ENCODE data around the gene ABCC8. TPM values are rescaled to one million over a fixed set of nuclear protein-coding genes. Genes with fewer than 3 reads are reported as not detected.

The ABCC8 gene
- total RNA-seq, 4 donors from 2014 or later: under 0.01 TPM; not detected in 3

DNA sequence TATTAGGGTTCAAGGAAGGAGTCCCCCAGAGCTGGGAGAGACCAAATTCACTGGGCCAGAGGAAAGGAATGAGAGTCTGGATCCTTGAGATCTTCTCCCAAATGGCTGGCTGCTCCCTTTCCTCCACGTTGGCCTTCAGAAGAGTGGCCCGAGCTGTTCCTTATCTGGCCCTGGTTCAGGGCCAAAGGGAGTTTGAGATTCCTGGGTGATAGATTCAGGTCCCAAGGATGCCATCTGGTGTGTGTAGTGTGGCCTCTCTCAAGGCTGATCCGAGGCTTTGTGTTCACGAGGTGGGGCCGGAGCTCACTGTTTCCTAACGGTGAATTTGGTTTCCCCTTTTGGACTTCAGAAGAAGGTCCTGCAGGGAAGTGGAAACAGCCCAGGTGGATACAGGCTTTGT, 17.4 kb upstream of the ABCC8 start:
- H3K9me3 ChIP-seq: no peaks in the 10 kb centered on the region
- DNase-seq: no peak
- no peak for TF ChIP-seq POLR2A (IDR thresholded peaks at IDR 0.05)
- peaks cover 0 to 53% (median 0%) of the 10 kb centered on the region in 4 donors for H3K27me3 ChIP-seq
- no peaks in the 10 kb centered on the region for H3K4me1 ChIP-seq
- no peaks in the 10 kb centered on the region for H3K36me3 ChIP-seq
- no peak overlapping the region for H3K4me3 ChIP-seq
- WGBS, 2 donors: 75 to 87% methylated on average over 3 to 5 of the region's 6 CpGs
- intact Hi-C loops (cut with DNase I): no loop called here
- no peak overlapping the region for H3K27ac ChIP-seq

DNA sequence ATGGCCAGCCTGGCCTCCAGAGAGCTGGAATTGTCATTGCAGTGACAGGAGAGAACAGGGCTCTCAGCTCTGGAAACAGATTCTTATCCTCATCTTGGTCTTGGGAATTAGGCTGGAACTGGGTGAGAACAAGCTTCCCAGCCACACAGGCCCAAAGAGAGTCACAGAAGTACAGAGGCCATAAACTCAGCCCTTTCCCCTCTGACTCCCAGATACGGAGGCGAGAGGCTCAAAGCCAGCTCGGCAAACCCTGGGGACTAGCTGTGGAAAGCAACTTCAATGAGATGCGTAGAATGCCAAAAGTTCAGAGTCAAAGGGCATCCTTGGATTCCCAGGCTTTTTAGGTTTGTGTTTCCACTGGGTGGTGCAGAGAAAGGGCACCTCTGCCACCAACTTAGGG, 14.3 kb upstream of the ABCC8 start:
- Histone ChIP-seq H3K9me3 (no peaks in the 10 kb centered on the region), H3K27me3 (peaks cover 0 to 74% (median 0%) of the 10 kb centered on the region in 4 donors), H3K27ac (no peak overlapping the region), H3K36me3 (no peaks in the 10 kb centered on the region), H3K4me3 (no peak overlapping the region), H3K4me1 (no peaks in the 10 kb centered on the region)
- no peak for TF ChIP-seq POLR2A (IDR thresholded peaks at IDR 0.05)
- TF ChIP-seq, protein P1, sequence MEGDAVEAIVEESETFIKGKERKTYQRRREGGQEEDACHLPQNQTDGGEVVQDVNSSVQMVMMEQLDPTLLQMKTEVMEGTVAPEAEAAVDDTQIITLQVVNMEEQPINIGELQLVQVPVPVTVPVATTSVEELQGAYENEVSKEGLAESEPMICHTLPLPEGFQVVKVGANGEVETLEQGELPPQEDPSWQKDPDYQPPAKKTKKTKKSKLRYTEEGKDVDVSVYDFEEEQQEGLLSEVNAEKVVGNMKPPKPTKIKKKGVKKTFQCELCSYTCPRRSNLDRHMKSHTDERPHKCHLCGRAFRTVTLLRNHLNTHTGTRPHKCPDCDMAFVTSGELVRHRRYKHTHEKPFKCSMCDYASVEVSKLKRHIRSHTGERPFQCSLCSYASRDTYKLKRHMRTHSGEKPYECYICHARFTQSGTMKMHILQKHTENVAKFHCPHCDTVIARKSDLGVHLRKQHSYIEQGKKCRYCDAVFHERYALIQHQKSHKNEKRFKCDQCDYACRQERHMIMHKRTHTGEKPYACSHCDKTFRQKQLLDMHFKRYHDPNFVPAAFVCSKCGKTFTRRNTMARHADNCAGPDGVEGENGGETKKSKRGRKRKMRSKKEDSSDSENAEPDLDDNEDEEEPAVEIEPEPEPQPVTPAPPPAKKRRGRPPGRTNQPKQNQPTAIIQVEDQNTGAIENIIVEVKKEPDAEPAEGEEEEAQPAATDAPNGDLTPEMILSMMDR (IDR thresholded peaks at IDR 0.05): no peak
- no peak for DNase-seq
- 63 to 78% methylated on average over 4 of the region's 4 CpGs for WGBS, 2 donors
- intact Hi-C loops (cut with DNase I): no loop called here

DNA sequence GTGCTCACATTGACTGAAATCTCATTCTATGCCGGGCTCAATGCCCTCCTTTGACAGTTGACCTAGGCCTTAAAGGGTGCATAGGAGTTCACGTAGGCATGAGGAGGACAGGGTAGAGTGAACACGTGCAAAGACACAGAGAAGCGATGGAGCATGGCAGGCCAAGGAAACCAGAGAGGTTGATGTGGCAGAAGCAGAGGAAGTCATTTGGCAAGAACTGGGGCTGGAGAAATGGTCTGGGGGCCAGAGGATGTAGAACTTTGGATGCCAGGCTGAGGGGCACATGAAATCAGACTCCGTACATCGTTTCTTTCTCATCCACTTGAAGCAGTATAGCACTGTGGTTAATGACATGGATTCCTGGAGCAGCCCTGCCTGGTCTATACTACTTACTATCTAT, 13.6 kb upstream of the ABCC8 start:
- 83 to 84% methylated on average over 6 of the region's 6 CpGs for WGBS, 2 donors
- no peaks in the 10 kb centered on the region for H3K36me3 ChIP-seq
- H3K27ac ChIP-seq: no peak overlapping the region
- no peaks in the 10 kb centered on the region for H3K4me1 ChIP-seq
- no peaks in the 10 kb centered on the region for H3K9me3 ChIP-seq
- no peak overlapping the region for H3K4me3 ChIP-seq
- intact Hi-C loops (cut with DNase I): no loop called here
- no peak for DNase-seq
- peaks cover 0 to 79% (median 0%) of the 10 kb centered on the region in 4 donors for H3K27me3 ChIP-seq
- TF ChIP-seq, protein P1 (IDR thresholded peaks at IDR 0.05): no peak
- no peak for TF ChIP-seq POLR2A (IDR thresholded peaks at IDR 0.05)

DNA sequence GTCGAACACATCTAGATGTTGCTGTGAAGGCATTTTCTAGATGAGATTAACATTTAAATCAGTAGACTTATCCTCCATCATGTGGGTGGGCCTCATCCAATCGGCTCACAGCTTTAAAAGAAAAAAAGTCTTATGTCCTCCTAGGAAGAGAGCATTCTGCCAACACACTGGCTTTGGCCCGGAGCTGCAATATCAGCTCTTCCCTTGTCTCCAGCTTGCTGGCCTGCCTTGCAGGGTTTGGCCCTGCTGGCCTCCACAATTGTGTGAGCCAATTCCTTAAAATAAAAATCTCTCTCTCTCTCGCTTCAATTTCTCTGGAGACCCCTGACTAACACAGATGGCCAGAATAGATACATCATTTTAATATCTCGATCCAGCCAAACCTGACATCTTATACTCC, 13.1 kb upstream of the ABCC8 start:
- no peak for DNase-seq
- TF ChIP-seq, protein P1 (IDR thresholded peaks at IDR 0.05): no peak
- TF ChIP-seq POLR2A (IDR thresholded peaks at IDR 0.05): no peak
- Histone ChIP-seq H3K36me3 (no peaks in the 10 kb centered on the region), H3K9me3 (no peaks in the 10 kb centered on the region), H3K4me1 (no peaks in the 10 kb centered on the region), H3K4me3 (no peak overlapping the region), H3K27ac (no peak overlapping the region), H3K27me3 (peaks cover 0 to 75% (median 0%) of the 10 kb centered on the region in 4 donors)
- 52 to 69% methylated on average over 5 of the region's 5 CpGs for WGBS, 2 donors
- intact Hi-C loops (cut with DNase I): no loop called here

DNA sequence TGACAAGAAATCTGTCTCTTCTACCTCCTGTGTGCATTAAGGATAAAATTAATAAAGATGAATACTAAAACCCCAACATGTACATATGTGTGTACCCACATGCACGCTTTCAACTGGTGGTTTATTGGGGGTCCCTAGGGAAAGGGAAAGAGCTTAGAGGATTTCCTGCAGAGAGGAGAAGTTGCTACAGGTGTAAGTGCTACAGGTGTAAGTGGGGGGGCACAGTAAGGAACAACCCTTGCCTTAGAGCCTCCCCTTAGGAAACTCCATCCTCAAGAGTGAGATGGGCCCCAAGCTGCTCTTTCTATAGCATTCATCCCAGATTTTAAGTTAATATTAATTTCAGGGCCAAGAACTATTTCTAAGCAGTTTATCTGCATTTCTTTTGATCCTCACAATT, 11.9 kb upstream of the ABCC8 start:
- Histone ChIP-seq H3K27me3 (peaks cover 0 to 69% (median 0%) of the 10 kb centered on the region in 4 donors), H3K4me3 (no peak overlapping the region), H3K27ac (no peak overlapping the region), H3K9me3 (no peaks in the 10 kb centered on the region), H3K4me1 (no peaks in the 10 kb centered on the region), H3K36me3 (no peaks in the 10 kb centered on the region)
- TF ChIP-seq, protein P1 (IDR thresholded peaks at IDR 0.05): no peak
- TF ChIP-seq POLR2A (IDR thresholded peaks at IDR 0.05): no peak
- WGBS, 2 donors: 73 to 81% methylated on average over 1 of the region's 1 CpG
- no peak for DNase-seq
- intact Hi-C loops (cut with DNase I): no loop called here

DNA sequence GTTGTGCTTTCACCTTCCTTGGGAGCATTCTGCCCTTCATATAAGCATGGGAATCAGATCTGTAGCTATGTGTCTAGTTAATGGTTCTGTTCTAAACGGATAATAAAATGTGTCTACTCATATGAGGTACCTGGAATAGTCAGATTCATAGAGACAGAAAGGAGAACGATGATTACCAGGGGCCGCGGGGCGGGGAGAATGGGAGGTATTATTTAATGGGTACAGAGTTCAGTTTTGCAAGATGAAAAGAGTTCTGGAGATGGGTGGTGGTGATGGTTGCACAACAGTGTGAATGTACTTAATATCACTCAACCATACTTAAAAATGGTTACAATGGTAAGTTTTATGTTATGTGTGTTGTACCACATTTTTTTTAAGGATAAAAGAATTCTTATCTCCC, 10.0 kb upstream of the ABCC8 start:
- Histone ChIP-seq H3K27ac (no peak overlapping the region), H3K9me3 (no peaks in the 10 kb centered on the region), H3K36me3 (no peaks in the 10 kb centered on the region), H3K4me3 (no peak overlapping the region), H3K4me1 (no peaks in the 10 kb centered on the region), H3K27me3 (peaks cover 0 to 53% (median 0%) of the 10 kb centered on the region in 4 donors)
- DNase-seq: no peak
- intact Hi-C loops (cut with DNase I): no loop called here
- WGBS, 2 donors: 70 to 86% methylated on average over 5 of the region's 5 CpGs
- TF ChIP-seq POLR2A (IDR thresholded peaks at IDR 0.05): no peak
- TF ChIP-seq, protein P1 (IDR thresholded peaks at IDR 0.05): no peak
